Measurements from ENCODE around the gene IL34.

- TF ChIP-seq POLR2AphosphoS5 (IDR thresholded peaks at IDR 0.05; ENCODE audit: borderline replicate concordance, low read depth, low read length) (no peak), EZH2 (IDR thresholded peaks at IDR 0.05) (no peak), FOXP2 (optimal IDR thresholded peaks at IDR 0.05; ENCODE audit: control extremely low read depth, extremely low read length, insufficient read depth) (no peak)
Measured at GRCh38 chr16:70682239-70683145, 36.1 kb downstream of the IL34 start.
